ENCODE data around the gene HAUS2. TPM values are rescaled to one million over a fixed set of nuclear protein-coding genes. Genes with fewer than 3 reads are reported as not detected.

Gene HAUS2
- total and polyA plus RNA-seq, 2 experiments from 2014 or later: 16.6 to 19.1 TPM

GRCh38 chr15:42528970-42529369 lies 19.7 kb upstream of the HAUS2 start:
- DNase-seq (ENCODE audit: low read depth in 1 of 2, low spot score in 1 of 2): no peak

GRCh38 chr15:42533246-42533645 lies 15.4 kb upstream of the HAUS2 start:
- H3K27ac ChIP-seq: no peak overlapping the region
- peaks cover 28% of the 10 kb centered on the region for H3K36me3 ChIP-seq
- no peaks in the 10 kb centered on the region for H3K9me3 ChIP-seq (ENCODE audit: low read depth)
- TF ChIP-seq CTCF (IDR thresholded peaks at IDR 0.05; ENCODE audit: low read depth, low read length): no peak
- H3K4me1 ChIP-seq (ENCODE audit: low read depth): no peaks in the 10 kb centered on the region
- no peak for DNase-seq (ENCODE audit: low read depth in 1 of 2, low spot score in 1 of 2)
- H3K4me3 ChIP-seq: no peak overlapping the region
- no peaks in the 10 kb centered on the region for H3K27me3 ChIP-seq

More at GRCh38 chr15:42528970-42529369, 19.7 kb upstream of the HAUS2 start:
- Histone ChIP-seq H3K27ac (no peak overlapping the region), H3K4me1 (ENCODE audit: low read depth) (no peaks in the 10 kb centered on the region), H3K36me3 (peaks cover 28% of the 10 kb centered on the region), H3K9me3 (ENCODE audit: low read depth) (no peaks in the 10 kb centered on the region), H3K27me3 (no peaks in the 10 kb centered on the region), H3K4me3 (no peak overlapping the region)
- no peak for TF ChIP-seq CTCF (IDR thresholded peaks at IDR 0.05; ENCODE audit: low read depth, low read length)

DNA sequence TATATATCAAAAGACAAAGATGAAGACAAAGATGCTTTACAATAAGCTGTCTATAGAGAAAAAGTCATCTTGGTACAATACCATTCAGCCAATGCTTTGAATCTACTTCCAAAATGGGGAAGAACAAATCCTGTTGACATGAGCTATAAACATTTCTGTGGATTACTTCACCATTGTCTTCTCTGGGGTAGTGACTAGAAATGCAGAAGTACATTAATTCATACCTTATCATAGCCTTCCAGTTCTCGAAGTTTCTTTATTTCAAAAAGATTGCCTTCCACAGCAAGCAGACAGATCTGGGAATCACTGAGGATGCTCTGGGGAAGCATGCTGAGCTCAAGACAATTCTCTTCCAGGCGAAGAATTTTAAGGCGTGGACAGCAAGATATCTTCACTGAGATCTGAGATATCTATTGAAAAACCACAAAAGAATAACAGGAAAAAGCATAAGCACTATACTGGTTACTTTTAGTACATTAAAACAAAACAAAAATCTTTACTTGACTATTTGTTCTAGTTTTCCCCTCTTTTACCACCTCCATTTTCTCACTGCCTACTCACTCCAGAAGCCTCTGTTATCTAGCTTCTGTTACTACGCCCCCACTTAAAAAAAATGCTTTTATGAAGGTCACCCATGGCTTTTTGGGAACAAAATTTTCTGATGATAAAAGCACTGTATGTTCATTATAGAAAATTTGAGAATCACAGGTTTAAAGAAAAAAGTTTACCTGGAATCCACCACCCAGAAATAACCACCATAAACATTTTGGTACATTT lies 3.6 kb upstream of the HAUS2 start:
- no peaks in the 10 kb centered on the region for H3K9me3 ChIP-seq (ENCODE audit: low read depth)
- peaks cover 21% of the 10 kb centered on the region for H3K36me3 ChIP-seq
- no peak for TF ChIP-seq CTCF (IDR thresholded peaks at IDR 0.05; ENCODE audit: low read depth, low read length)
- H3K27ac ChIP-seq: no peak overlapping the region
- no peak overlapping the region for H3K4me3 ChIP-seq
- peaks cover 3% of the 10 kb centered on the region for H3K4me1 ChIP-seq (ENCODE audit: low read depth)
- no peak for DNase-seq (ENCODE audit: low read depth in 1 of 2, low spot score in 1 of 2)
- H3K27me3 ChIP-seq: no peaks in the 10 kb centered on the region

GRCh38 chr15:42547918-42548248 lies 755 bp upstream of the HAUS2 start:
- DNase-seq (ENCODE audit: low read depth in 1 of 2, low spot score in 1 of 2): peak in 1 of 2 donors; percentile 44
- Histone ChIP-seq H3K27ac (peak overlapping the region; percentile 68), H3K36me3 (peaks cover 14% of the 10 kb centered on the region), H3K4me3 (peak overlapping the region; percentile 89), H3K9me3 (ENCODE audit: low read depth) (no peaks in the 10 kb centered on the region), H3K4me1 (ENCODE audit: low read depth) (peaks cover 3% of the 10 kb centered on the region), H3K27me3 (no peaks in the 10 kb centered on the region)
- TF ChIP-seq CTCF (IDR thresholded peaks at IDR 0.05; ENCODE audit: low read depth, low read length): no peak

DNA sequence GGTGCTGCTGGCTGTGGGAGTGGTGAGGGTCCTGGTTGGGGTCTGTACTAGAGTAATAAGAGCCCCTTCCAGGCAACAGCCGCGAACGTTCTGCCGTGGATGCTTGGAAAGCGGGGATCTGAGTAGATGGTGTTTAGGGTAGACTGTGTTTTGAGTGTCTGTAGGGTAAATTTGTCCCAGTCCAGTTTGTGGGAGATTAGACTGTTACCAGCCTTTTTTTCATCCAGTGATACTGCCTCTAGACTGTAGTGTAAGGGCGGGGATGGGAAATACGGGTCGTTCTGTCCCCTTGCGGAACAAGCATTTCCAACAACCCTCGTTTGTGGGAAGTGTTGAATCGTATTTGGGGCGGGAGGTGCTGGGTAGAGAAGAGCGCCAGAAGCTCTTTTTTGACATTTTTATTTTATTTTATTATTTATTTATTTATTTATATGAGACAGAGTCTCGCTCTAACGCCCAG lies 424 bp downstream of the HAUS2 start:
- Histone ChIP-seq H3K9me3 (ENCODE audit: low read depth) (no peaks in the 10 kb centered on the region), H3K4me1 (ENCODE audit: low read depth) (peaks cover 3% of the 10 kb centered on the region), H3K4me3 (peak overlapping the region; percentile 89), H3K27me3 (no peaks in the 10 kb centered on the region), H3K27ac (peak overlapping the region; percentile 68), H3K36me3 (peaks cover 5% of the 10 kb centered on the region)
- no peak for TF ChIP-seq CTCF (IDR thresholded peaks at IDR 0.05; ENCODE audit: low read depth, low read length)
- peak; percentile 30 to 32 for DNase-seq (ENCODE audit: low read depth in 1 of 2, low spot score in 1 of 2)
